ENCODE measurements around the gene GSTM4.

Gene GSTM4

GRCh38 chr1:109621379-109622136, 34.3 kb upstream of the GSTM4 start:
- TF ChIP-seq, protein P1, sequence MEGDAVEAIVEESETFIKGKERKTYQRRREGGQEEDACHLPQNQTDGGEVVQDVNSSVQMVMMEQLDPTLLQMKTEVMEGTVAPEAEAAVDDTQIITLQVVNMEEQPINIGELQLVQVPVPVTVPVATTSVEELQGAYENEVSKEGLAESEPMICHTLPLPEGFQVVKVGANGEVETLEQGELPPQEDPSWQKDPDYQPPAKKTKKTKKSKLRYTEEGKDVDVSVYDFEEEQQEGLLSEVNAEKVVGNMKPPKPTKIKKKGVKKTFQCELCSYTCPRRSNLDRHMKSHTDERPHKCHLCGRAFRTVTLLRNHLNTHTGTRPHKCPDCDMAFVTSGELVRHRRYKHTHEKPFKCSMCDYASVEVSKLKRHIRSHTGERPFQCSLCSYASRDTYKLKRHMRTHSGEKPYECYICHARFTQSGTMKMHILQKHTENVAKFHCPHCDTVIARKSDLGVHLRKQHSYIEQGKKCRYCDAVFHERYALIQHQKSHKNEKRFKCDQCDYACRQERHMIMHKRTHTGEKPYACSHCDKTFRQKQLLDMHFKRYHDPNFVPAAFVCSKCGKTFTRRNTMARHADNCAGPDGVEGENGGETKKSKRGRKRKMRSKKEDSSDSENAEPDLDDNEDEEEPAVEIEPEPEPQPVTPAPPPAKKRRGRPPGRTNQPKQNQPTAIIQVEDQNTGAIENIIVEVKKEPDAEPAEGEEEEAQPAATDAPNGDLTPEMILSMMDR (IDR thresholded peaks at IDR 0.05; ENCODE audit: low read depth, low read length) = no peak
- no peak for DNase-seq (ENCODE audit: extremely low read depth, low read depth)

GRCh38 chr1:109622137-109622892, 33.6 kb upstream of the GSTM4 start:
- DNase-seq (ENCODE audit: extremely low read depth, low read depth) = no peak
- TF ChIP-seq, protein P1 (IDR thresholded peaks at IDR 0.05; ENCODE audit: low read depth, low read length) = no peak

DNA sequence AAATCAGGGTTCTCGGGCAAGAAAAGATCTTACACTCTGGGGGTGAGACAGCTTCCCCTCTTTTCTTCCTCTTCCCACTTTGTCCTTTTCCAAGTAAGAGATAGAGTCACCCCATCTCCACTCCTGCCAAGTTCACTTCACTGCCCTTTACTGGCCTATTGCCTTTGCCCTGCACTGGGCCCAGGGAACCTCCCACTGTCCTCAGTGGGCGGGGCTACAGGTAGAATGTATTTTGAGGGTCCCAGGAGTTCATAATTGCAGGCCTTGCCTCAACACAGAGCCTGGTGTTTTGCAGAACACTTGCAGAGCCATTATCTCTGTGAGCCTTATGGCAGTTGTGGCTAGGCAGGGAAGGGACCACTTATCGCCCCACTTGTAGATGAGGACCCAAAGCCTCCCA, 33.0 kb upstream of the GSTM4 start:
- DNase-seq (ENCODE audit: extremely low read depth, low read depth) = no peak
- TF ChIP-seq, protein P1 (IDR thresholded peaks at IDR 0.05; ENCODE audit: low read depth, low read length) = no peak

DNA sequence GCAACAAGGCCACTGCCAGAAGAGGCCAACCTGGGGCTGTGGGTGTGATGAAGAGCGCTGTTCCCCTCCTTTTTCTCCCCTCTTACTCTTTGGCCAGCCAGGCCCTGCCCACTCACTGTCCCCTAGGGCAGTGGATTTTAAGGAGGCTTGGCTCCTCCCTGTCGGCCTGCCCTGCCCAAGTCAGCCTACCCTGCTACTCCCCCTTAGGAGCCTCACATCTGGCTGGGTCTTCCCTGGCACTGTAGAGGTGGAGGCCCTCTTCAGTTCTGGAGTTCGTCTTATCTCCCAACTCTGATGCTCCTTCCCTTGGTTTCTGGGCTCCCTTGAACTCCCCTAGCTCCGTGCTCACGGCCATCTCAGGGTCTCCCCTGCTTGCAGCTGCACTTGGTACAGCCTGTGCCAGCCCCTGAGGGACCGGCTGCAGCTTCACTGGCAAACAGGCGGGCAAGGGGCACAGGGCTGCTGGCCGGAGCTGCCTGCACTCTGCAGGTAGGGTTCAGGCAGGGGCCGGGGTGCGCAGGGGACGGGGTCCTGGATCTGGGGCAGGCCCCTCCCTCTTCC, 32.2 kb upstream of the GSTM4 start:
- DNase-seq (ENCODE audit: extremely low read depth, low read depth) = no peak
- TF ChIP-seq, protein P1 (IDR thresholded peaks at IDR 0.05; ENCODE audit: low read depth, low read length) = no peak

DNA sequence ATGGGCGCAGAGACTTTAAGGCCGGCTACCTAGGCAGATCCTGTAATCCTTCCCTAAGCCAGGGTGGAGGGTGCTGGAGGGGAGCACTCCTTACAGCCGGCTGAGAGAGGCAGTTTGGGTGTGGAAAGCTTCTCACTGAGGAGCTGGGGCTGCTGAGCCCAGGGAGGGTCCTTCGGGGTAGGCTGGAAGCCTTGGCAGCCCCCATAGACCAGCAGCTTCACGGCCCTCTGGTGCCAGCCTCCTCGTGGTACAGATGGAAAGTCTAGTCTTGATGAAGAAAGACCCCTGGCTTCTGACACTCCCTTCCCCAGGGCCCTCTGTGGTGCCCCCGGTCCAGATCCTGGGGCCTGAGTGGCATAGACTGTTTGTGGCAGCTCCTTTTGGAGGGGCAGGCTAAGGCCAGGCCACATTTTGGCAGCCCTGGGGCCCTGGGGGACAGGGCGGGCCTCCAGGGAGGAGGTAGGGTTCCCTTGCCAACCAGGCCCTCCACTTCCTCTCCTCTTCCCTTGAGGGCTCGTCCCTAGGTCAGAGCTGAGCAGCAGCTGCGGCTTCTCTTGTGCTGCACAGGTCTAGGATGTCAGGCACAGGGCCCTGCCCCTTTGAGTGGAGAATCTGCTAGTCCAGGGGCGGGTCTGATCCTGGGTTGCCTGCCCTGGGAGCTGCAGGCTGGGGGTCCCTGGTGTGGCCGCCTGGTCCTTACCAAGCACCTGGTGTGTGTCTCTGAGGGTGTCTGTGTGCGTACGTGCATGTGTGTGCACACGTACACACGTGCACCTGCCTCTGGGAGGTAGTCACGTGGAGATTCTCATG, 31.5 kb upstream of the GSTM4 start:
- TF ChIP-seq, protein P1 (IDR thresholded peaks at IDR 0.05; ENCODE audit: low read depth, low read length) = no peak

DNA sequence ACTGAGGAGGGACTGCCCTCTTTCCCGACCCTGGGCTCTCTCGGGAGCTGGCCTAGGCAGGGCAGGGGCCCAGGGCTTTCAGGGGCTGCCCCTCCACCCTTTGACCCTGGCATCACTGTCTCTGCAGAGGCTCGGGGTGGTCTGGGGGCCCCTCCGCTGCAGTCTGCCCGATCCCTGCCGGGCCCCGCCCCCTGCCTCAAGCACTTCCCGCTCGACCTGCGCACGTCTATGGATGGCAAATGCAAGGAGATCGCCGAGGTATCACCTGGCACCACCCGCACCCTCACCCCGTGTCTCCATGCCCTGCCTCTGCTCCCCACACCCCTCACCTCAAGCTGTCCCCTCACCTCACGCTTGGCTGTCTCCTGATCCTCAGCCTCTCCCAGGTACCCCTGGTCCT, 30.7 kb upstream of the GSTM4 start:
- TF ChIP-seq, protein P1 (IDR thresholded peaks at IDR 0.05; ENCODE audit: low read depth, low read length) = no peak

More for the DNA sequence above, 31.5 kb upstream of the GSTM4 start:
- DNase-seq (ENCODE audit: extremely low read depth, low read depth) = no peak

More for the DNA sequence above, 30.7 kb upstream of the GSTM4 start:
- DNase-seq (ENCODE audit: extremely low read depth, low read depth) = no peak
